C1 segment of cervical spinal cord (tissue), 14 donors: ENCODE results near the gene RRAS2.

Experiments
- DNase-seq, 14 donors: peaks; one replicate each; lab custom pipeline; 2025; lab: John Stamatoyannopoulos, UW

Gene RRAS2

DNA sequence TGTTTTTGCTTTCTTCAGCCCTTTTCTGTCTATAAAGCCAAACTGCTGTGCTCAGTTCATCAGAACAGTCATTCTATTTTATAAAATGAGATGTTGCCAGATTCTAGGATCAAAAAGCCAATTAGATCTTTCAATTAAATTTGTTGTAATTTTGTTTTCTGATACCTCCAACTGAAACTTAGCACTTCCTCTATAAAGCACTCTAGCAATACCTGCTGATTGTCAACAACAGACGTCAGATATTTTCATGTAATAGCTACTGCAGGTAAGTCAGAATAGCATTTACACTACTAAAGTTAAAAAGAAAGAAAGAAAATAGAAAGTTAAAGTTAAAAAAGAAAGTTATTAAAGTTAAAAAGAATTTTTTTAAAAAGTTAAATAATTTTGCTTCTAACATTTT, 19.6 kb downstream of the RRAS2 start:
- no peak for DNase-seq

DNA sequence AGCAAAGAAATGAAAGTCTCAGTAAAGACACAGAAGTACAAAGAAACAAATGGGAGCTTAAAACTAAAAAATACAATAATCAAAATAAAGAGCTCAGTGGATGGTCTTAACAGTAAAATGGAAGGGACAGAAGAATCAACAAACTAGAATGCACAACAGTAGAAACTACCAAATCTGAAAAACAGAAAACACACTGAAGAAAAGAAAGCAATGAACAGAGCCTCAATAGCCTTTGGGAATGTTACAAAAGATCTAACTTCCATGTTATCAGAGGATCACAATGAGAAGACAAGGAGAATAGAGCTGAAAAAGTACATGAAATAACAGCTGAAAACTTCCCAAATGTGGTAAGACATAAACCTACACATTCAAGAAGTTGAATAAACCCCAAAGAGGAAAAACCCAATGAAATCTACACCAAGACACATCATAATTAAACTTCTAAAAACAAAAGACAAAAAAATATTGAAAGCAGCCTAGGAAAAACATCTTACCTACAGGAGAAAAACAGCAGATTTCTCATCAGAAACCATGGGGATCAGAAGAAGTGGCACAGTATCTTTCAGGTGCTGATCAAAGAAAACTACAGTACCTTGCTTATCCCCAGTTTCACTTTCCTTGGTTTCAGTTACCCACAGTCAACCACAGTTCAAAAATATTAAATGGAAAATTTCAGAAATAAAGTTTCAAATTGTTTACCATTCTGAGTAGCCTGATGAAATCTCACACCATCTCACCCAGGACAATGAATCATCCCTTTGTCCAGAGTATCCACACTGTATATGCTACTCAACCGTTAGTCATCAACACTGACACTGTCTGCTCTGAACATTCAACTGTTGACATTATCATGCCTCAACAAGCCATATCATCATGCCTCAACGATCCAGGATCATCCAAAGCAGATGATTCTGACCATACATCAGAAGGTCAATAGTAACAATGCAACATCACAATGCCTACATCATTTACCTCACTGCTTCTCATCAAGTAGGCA, 22.2 kb downstream of the RRAS2 start:
- DNase-seq, result no peak

DNA sequence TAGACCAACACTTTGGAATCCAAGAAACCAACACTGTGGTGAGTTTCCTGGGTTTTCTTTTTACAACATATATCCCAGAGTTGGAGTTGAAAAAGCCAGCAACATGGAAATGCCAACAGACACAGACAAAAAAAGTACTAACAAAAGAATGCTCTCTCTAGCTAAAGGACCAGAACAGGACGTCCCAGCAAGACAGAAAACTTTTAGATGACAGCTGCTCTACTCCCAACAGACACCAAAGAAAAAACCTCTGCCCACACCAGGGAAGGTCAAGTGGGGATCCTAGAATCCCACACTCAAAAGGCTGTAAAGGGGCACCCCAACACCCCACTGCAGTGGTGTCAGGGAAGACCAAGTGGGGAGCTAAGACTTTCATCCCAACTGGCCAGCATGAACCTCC, 23.3 kb downstream of the RRAS2 start:
- no peak for DNase-seq

DNA sequence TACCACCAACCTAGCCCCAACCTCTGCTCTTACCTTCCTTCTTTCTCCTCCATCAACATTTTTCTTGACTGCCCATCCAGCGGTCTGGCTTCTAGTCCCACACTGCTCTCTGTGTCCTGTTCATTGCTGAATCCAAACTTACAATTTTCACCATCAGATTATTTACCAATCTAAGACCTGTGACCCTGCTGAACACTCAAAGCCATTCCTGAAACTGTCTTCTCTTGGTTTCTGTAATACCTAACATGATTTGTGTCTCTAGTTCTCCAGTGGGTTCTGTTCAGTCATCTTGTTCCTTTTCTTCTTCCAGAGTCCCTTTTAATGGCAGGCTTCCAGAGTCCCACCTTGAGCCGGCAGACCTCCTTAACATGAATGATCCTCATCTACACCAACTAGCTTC, 24.1 kb downstream of the RRAS2 start:
- no peak for DNase-seq

DNA sequence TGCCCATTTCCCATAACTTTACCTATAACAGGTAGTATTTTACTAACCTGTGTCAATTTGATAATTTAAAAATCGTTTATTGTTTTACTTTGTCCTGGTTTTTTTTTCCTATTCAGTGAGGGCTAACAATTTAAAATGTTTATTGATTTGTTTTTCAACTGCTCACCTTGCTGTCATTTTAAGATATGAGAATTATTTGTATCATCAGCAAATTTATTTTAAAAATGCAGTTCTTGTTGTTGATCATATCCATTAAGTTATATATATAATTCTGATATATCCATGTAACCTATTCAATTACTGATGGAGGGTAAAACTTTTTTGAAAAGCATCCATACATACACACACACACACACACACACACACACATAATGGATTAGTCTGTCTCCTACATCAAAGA, 24.8 kb downstream of the RRAS2 start:
- DNase-seq, result no peak

DNA sequence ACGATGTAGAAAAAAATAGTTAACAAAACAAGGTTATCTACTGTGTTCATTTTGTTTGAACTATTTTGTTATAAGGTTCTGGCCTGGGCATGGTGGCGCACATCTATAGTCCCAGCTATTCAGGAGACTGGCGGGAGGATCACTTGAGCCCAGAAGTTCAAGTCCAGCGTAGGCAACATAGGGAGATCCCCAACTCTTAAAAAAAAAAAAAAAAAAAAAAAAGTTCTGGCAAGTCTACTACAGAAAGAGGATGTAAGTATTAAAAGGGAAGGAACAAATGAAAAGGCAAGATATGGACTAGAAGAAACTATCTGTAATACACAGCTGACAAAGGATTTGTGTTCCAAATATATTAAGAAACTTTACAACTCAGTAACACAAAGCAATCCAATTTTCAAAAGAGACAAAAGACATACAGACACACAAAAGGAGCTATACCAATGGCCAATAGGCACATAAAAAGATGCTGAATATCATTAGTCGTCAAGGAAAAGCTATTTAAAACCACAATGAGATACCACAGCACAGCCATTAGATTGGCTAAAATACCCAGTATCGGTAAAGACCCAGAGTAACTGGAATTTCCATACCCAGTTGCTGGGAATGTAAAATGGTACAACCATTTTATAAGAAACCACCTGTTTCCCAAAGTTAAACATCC, 27.4 kb downstream of the RRAS2 start:
- DNase-seq, result no peak

DNA sequence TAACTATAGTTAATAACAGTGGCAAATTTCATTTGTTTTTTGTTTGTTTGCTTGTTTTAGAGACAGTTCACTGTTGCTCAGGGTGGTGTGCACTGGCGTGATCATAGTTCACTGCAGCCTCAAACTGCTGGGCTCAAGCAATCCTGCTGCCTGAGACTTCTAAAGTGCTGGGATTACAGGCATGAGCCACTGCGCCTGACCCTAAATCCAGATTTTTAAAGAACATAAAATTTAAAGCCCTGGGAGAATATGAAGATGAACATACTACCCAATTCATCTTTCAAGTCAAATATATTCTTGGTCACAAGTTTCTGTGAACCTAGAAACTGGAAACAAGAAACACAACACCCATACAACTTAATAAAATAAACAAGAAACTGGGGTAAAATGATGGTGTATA, 28.1 kb downstream of the RRAS2 start:
- no peak for DNase-seq

DNA sequence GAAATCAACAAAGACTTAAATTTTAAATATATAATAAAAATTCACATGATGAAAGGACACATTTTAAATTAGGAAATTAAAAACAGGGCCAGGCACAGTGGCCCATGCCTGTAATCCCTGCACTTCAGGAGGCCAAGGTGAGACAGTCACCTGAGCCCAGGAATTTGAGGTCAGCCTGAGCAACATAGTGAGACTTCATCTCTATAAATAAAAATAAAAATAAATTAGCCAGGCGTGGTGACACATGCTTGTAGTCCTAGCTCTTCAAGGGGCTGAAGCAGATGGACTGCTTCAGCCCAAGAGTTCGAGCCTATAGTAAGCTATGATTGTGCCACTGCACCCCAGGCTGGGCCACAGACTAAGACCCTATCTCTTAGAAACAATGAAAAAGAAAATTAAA, 29.3 kb downstream of the RRAS2 start:
- DNase-seq, result no peak

DNA sequence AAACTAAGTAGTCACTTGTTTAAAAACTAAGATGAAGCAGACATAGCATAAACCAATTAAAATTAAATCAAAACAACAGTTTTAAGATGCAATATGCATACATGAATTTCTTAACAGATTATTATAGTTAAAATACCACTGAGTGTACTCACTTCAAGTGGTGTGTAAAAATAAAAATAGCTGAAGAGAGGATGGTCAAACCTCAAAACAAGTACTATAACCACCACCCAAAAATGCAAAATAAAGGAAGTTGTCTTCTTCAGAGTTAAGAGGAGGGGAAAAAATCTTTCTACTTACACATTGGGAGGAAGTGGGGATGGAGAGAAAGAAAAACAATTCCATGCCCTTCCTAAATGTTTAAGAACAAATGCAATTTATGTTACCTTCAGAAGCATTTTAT, 31.9 kb downstream of the RRAS2 start:
- no peak for DNase-seq

DNA sequence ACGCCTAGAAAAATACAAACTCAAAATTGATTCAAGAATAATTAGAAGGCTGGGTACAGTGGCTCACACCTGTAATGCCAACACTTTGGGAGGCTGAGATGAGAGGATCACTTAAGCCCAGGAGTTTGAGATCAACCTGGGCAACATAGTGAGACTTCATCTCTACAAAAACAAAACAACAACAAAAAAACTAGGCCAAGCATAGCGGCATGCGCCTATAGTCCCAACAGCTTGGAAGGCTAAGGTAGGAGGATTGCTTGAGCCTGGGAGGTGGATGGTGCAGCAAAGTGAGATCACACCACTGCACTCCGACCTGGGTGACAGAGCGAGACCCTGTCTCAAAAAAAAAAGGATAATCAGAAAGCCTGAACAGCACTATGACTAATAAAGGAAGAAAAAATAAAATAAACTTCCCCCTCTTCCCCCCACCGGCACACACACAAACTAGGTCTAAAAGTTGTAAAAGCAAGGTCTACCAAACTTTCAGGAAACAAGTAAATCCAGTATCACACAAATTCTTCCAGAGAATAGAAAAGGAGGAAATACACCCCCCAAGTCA, 35.8 kb downstream of the RRAS2 start:
- DNase-seq, result no peak

DNA sequence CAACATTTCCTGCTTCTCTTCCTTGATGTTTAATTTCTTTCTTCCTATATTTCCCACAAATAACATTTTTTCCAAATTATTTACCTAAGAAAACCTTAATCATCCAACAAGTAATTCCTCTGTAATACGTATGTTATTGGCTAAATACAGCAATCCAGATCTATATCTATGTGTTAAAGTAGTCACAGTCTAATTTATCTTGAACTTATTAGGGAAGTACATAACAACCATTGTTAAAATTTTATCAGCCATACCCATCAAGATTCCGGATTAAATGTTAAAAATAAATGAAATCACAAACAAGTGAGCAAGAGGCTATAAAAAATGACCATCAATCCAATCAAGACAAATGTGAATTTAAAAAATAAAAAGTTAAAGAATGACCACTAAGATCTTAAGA, 36.5 kb downstream of the RRAS2 start:
- no peak for DNase-seq

DNA sequence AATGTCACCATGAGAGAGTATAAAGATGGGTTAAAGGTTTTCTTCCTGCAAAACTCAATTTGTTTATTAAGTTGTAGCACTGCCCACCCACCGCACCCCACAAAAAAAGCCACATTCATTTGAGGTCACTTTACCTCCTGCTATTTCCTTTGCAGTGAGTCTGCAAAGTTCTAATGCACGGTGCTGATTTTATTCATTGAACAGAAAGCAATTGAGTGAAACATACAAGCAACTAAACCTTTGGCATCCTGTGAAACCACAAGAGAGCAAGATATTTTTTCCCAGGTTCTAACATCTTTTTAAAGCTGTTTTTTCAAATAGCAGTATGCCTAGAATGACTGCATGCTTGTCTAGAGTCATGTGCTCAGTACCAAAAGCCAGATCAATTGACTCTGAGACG, 39.0 kb downstream of the RRAS2 start:
- DNase-seq, result no peak

DNA sequence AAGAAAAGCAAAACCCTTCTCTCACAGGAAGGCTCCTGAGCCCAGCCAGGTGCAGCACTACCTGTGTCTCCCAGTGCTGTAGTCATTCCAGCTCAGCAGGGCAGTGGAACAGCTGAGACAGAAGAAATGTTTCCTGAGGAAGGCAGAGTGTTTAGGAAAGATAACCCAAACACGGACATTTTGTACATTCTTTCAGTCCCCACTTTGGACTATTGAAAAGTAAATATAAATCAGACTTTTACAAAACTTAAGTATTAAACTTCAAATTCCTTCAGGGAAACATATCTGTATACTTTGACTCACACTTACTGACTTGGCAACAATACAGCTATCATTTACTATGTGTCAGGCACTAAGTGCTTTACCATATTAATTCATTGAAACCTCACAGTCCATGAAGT, 40.4 kb downstream of the RRAS2 start:
- no peak for DNase-seq

DNA sequence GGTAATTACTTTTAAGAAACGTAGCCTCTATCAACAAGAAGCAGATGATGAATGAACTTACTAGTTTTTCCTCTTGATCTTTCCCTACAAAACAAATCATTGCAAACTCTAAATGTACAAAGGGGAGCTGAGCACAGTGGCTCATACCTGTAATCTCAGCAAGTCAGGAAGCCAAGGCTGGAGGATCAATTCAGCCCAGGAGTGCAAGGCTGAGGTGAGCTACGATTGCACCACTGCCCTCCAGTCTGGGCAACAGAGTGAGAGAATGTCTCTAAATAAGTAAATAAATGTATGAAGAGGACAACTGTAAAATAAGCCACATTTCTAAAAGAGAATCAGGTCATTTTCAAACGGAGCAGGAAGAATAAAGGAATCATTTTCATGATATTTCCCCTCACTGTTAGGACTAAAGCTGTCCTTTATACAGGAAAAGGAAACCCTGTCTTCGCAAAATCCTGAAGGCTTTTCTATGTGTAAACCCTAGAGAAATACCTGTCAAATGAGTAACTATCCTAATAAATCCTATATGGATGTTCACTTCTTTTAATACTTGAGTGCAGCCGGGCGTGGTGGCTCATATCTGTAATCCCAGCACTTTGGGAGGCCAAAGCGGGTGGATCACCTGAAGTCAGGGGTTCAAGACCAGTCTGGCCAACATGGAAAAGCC, 41.2 kb downstream of the RRAS2 start:
- DNase-seq, result no peak

DNA sequence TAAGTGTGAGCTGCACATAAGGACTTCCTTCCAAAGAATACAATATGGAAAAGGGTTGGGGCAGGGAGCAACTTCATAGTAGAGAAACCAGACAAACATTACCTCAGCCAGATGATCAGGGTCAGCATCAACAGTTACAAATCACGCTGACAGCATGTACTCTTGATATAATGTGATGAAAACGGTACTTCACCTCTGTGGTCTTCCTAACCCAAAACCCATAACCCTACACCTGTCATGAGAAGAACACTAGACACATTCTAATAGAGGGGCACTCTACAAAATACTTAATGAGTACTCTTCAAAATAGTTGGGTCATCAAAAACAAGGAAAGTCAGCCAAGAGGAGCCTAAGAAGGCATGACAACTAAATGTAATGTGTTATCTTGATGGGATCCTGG, 43.9 kb downstream of the RRAS2 start:
- no peak for DNase-seq

DNA sequence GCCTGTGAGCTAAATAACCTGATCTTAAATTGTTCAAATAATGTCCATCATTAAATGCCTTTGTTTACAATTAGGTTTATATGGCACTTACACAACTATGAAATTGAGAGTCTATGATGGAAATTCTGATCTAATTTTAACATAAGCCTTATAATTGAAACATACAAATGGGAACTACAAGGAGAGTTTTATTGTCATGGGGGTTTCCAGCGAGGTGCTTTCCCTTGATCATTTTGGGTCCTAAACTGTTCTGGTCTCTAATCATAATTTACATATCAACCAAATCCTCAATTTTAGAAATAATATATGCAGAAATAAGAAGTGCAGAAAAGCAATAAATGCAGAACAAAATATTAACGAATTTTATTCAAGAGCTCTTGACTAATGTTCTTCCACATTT, 44.9 kb downstream of the RRAS2 start:
- DNase-seq, result no peak

DNA sequence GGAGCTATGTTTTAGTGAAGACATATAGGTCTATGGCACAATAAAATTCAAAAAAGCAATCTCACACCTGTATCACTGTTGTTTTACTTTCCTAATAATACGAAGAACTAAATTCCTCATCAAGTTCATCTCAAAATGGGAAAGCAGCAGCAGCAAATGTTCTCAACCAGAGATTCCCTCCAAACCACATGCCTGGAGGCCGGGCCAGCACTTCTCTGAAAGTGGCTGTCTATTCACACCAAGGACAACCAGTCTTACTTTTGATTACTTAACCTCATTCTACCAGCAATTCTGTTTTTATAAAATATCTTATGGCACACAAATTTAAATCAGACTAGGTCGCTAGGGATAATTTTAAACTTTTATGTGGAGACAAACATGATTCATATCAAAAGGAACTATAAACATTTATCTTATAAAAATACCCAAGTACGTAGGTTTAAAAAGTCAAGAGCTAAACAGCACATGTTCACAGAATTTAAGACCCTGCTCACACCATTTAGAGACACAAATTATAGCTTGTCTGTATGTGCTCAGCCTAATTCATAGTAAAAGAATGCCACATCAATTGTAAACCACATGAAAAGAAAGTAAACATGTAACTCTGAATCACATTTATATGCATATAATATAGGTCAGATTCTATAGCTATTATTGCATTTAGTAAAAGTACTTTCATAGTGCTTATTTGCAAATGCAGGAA, 46.1 kb downstream of the RRAS2 start:
- DNase-seq, result no peak

DNA sequence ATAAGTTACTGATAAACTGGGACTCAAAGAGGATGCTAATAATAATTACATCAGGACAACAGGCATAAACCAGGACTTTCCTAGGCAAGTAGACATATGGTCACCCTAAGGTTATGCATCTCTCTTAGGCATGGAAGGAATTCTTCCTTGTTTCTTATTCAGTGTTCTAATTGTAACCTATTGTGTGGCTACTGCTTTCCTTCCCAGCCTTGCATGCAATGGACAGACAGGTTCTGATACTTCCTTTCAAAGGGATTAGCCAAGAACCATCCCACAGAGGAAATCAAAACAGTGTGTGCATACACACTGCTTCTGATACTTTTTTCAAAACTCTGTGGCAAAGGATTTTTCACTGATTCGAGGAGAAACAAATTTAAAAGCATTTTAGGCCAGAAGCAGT, 48.3 kb downstream of the RRAS2 start:
- no peak for DNase-seq

DNA sequence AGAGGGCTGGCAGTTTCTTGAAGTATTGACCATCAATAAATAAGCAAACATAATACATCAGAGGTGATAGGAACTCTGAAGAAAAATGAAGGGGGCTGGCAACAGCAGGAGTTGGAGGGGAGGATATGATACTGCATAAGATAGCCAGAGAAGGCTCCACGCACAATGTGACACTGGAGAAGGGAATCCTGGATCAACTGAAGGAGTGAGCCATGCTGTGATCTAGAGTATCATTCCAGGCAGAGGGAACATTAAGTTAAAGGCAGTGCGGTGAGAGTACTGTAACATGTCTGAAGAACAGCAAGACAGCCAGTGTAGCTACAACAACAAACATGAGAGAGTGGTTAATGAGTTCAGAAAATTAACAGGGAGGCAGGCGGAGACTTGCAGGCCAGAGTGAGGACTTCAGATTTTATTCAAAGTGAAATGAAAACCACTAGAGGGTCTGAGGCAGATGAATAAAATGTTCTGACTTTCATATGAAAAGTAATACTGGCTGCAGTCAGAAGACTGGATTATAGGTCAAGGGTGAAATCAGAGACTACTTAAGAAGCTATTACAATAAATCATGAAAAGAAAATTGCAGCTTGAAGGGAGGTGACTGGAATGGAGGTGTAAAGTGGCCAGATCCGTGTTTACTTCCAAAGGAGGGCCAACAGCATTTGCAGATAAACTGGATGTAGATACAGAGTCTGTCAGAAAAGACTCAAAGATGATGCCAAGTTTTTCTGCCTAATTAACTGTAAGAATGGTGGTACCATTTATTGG, 49.4 kb downstream of the RRAS2 start:
- no peak for DNase-seq

DNA sequence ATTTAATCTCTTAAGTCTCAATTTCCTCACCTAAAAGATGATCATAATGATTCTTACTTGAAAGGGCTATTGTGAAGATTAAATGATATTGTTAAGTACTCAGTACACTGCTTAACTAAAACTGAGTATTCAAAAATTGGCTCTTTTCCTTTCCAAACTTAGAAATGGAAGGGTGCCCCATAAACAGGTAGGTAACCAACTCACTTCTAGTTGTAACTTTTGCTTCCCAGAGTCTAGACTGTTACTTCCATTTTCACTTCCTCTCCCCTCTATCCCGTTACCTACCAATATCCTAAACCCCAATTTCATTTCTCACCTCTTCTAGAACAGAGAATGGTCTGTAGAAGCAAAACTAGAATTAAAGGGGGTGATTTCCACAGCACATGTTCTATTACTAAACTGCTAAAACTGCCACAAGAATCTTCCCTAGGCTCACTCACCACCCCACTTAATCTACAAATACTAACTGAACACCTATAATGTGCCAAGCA, 50.0 kb downstream of the RRAS2 start:
- DNase-seq, result no peak
